Activated CD4-positive, CD25-positive, alpha-beta regulatory T cell (primary cell): ENCODE results near the gene ADAMTS10.
"Not testable (repeated sequence)": the region's sequence is repeated elsewhere in the genome, so short reads cannot be mapped to it uniquely, and the experiment has no call there.

ENCODE experiments used
- DNase-seq, 4 experiments: peaks; one replicate each; lab custom pipeline; 2025; lab: John Stamatoyannopoulos, UW

Gene ADAMTS10

GRCh38 chr19:8610041-8610935, at the start of gene ADAMTS10:
Gene ADAMTS10 (minus strand): TSS chr19:8610715. CDS start chr19:8605710, 5,005 bp downstream.
- peak in 1 of 4 experiments; percentile 23 for DNase-seq

- DNase-seq: no peak
These were observed 49.4 kb upstream of the ADAMTS10 start for GRCh38 chr19:8659905-8660304.

- no peak for DNase-seq
These were observed 47.4 kb upstream of the ADAMTS10 start for GRCh38 chr19:8657869-8658268.

- no peak for DNase-seq
These were observed 44.8 kb upstream of the ADAMTS10 start for GRCh38 chr19:8655340-8655709.

- peak; percentile 26 to 52 (median 48) for DNase-seq
These were observed 44.2 kb upstream of the ADAMTS10 start for GRCh38 chr19:8654591-8655339.

- no peak for DNase-seq
These were observed 37.7 kb upstream of the ADAMTS10 start for GRCh38 chr19:8648240-8648639.

- DNase-seq: no peak
These were observed 33.5 kb upstream of the ADAMTS10 start for GRCh38 chr19:8643860-8644653.

GRCh38 chr19:8642561-8642960, 32.0 kb upstream of the ADAMTS10 start:
- DNase-seq: no peak

- no peak for DNase-seq
These were observed 31.5 kb upstream of the ADAMTS10 start for GRCh38 chr19:8641908-8642547.

- DNase-seq: no peak
These were observed 30.8 kb upstream of the ADAMTS10 start for GRCh38 chr19:8641221-8641907.

GRCh38 chr19:8640402-8641004, 30.0 kb upstream of the ADAMTS10 start:
- no peak for DNase-seq

GRCh38 chr19:8639821-8640401, 29.4 kb upstream of the ADAMTS10 start:
- DNase-seq: no peak

GRCh38 chr19:8638078-8638619, 27.6 kb upstream of the ADAMTS10 start:
- DNase-seq: no peak

GRCh38 chr19:8637070-8637469, 26.6 kb upstream of the ADAMTS10 start:
- DNase-seq: not testable (repeated sequence)

GRCh38 chr19:8635422-8635821, 24.9 kb upstream of the ADAMTS10 start:
- DNase-seq: no peak

- DNase-seq: no peak
These were observed 20.9 kb upstream of the ADAMTS10 start for GRCh38 chr19:8631425-8631819.

GRCh38 chr19:8630796-8631424, 20.4 kb upstream of the ADAMTS10 start:
- no peak for DNase-seq

- DNase-seq: no peak
These were observed 19.6 kb upstream of the ADAMTS10 start, which contains the start of gene NFILZ for GRCh38 chr19:8629996-8630683. Gene NFILZ (plus strand): TSS chr19:8630633. CDS start chr19:8676766, 46,133 bp downstream.

- DNase-seq: no peak
These were observed 18.7 kb upstream of the ADAMTS10 start for GRCh38 chr19:8629184-8629583.
